ENCODE data around the gene HOXC13.

The HOXC13 gene

DNA sequence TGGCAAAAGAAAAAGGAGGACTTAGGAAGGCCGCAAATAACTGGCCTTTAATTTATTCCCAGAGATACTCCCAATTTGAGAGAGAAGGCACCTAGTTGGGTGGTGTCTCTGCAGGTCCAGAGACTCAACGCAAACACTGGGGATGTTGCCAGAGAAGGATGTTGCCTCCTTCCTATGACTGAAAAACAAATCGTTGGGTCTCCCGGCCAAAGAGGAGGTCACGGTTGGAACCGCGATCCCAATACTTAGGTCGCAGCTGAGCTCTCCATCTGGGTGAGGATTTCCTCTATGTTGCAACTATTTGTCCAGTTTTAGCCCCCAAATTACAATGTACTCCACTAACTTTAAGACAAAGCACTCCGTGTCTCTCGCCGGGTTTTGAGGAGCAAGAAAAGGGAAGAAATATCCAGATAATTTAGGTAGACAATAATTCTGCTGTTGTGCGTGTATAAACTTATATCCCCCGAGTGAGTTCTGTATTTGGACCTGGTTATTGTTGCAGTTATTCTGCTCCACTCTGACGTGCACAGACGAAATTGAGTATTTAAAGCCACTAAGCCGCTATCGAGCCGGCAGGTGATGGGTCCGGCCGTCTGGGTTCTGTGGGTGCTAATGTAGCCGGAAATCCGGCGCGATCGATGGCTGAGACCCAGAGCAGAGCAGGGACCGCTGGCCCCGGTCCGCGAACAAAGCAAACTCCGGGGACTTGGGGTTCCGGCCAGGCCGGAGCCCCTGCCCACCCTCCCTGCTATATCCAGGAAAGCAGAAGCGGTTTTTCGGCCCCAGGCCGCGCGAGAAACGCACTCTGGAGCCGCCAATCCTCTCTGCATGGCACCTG, 21.8 kb downstream of the HOXC13 start:
- Histone ChIP-seq H3K9me3 (ENCODE audit: control insufficient read depth, insufficient read depth, low read length) (no peaks in the 10 kb centered on the region), H3K4me1 (ENCODE audit: control insufficient read depth, low read length) (peaks cover 3% of the 10 kb centered on the region), H3K4me2 (ENCODE audit: low read length) (no peak overlapping the region), H3K79me2 (ENCODE audit: control insufficient read depth, low read length) (no peaks in the 10 kb centered on the region), H3K9me2 (replicated peaks; ENCODE audit: control insufficient read depth, low read length) (no peaks in the 10 kb centered on the region), H3K27ac (ENCODE audit: low read depth, low read length) (no peak overlapping the region), H3K36me3 (ENCODE audit: control insufficient read depth, low read length) (no peaks in the 10 kb centered on the region), H4K20me1 (ENCODE audit: control insufficient read depth, insufficient read depth, low read depth, low read length) (no peaks in the 10 kb centered on the region), H3K4me3 (ENCODE audit: low read length) (no peak overlapping the region), H3K27me3 (ENCODE audit: control insufficient read depth, low read length) (peaks cover 64% of the 10 kb centered on the region), H3F3A (ENCODE audit: control insufficient read depth, insufficient read depth) (no peaks in the 10 kb centered on the region)
- TF ChIP-seq EZH2phosphoT487 (IDR thresholded peaks at IDR 0.05; ENCODE audit: borderline replicate concordance, low read length) = no peak
- TF ChIP-seq, protein P1, sequence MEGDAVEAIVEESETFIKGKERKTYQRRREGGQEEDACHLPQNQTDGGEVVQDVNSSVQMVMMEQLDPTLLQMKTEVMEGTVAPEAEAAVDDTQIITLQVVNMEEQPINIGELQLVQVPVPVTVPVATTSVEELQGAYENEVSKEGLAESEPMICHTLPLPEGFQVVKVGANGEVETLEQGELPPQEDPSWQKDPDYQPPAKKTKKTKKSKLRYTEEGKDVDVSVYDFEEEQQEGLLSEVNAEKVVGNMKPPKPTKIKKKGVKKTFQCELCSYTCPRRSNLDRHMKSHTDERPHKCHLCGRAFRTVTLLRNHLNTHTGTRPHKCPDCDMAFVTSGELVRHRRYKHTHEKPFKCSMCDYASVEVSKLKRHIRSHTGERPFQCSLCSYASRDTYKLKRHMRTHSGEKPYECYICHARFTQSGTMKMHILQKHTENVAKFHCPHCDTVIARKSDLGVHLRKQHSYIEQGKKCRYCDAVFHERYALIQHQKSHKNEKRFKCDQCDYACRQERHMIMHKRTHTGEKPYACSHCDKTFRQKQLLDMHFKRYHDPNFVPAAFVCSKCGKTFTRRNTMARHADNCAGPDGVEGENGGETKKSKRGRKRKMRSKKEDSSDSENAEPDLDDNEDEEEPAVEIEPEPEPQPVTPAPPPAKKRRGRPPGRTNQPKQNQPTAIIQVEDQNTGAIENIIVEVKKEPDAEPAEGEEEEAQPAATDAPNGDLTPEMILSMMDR (IDR thresholded peaks at IDR 0.05; ENCODE audit: low read depth, low read length, poor library complexity, severe bottlenecking) = no peak

DNA sequence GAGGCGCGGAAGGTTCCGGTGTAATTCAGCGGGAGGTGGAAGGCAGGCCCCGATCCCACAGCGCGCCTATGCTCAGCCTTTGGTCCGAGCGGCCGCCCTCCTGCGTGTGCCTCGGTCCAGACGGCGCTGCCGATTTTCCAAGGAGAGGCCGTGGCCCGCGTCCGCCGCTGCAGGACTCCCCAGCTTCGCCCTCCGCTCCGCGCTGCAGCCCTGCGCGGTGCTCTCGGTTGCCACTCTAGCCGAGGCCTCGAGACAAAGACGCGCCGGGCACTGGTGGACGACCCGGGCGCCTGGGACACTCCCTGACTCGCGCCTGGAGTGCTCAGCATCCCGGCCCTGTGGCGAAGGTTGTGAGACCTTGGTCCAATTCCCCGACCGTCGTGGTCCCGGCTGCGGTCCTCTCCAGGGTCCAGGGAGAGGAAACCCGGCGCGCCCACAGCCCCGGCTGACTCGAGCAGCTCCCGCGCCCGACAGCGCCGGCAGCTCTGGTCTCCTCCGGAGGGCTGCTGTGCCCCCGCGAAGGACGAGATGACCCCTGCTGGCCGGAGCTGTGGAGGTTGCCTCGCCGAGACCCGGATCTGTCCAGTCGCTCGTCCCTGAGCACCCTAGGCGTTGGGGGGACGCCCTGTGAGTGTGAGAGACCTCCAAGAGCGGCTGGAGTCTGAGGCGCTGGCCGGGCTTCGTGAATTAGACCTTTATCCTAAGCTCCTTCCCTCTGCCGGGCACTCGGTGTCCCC, 22.6 kb downstream of the HOXC13 start:
- no peak overlapping the region for H3K4me3 ChIP-seq (ENCODE audit: low read length)
- H3K9me3 ChIP-seq (ENCODE audit: control insufficient read depth, insufficient read depth, low read length) = no peaks in the 10 kb centered on the region
- TF ChIP-seq, protein P1 (IDR thresholded peaks at IDR 0.05; ENCODE audit: low read depth, low read length, poor library complexity, severe bottlenecking) = no peak
- no peak for TF ChIP-seq EZH2phosphoT487 (IDR thresholded peaks at IDR 0.05; ENCODE audit: borderline replicate concordance, low read length)
- H3K36me3 ChIP-seq (ENCODE audit: control insufficient read depth, low read length) = no peaks in the 10 kb centered on the region
- no peaks in the 10 kb centered on the region for H3K79me2 ChIP-seq (ENCODE audit: control insufficient read depth, low read length)
- H3K27ac ChIP-seq (ENCODE audit: low read depth, low read length) = no peak overlapping the region
- no peak overlapping the region for H3K4me2 ChIP-seq (ENCODE audit: low read length)
- peaks cover 7% of the 10 kb centered on the region for H3K4me1 ChIP-seq (ENCODE audit: control insufficient read depth, low read length)
- H3K9me2 ChIP-seq (replicated peaks; ENCODE audit: control insufficient read depth, low read length) = no peaks in the 10 kb centered on the region
- no peaks in the 10 kb centered on the region for H4K20me1 ChIP-seq (ENCODE audit: control insufficient read depth, insufficient read depth, low read depth, low read length)
- peaks cover 65% of the 10 kb centered on the region for H3K27me3 ChIP-seq (ENCODE audit: control insufficient read depth, low read length)
- H3F3A ChIP-seq (ENCODE audit: control insufficient read depth, insufficient read depth) = no peaks in the 10 kb centered on the region

DNA sequence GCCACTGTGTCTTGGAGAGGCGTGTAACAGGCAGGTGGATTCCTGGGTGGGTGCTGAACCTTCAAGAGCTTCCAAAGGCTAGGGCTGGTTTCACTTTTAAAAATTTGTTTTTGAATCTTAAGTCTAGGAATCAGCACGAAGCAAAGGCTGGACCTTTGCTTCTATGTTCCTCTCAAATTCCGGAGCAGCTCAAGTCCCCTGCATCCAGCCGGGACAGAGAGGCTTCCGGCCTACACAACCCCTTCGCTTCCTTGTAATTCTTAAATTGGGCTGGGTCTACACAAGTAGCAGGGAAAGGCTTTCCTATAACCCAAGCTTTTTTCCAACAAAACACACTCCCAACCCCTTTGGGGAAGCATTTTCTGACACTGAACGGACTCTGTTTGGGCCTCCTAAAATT, 24.4 kb downstream of the HOXC13 start:
- Histone ChIP-seq H3K4me3 (ENCODE audit: low read length) (no peak overlapping the region), H3K79me2 (ENCODE audit: control insufficient read depth, low read length) (no peaks in the 10 kb centered on the region), H3K4me1 (ENCODE audit: control insufficient read depth, low read length) (peaks cover 7% of the 10 kb centered on the region), H3K4me2 (ENCODE audit: low read length) (no peak overlapping the region), H3F3A (ENCODE audit: control insufficient read depth, insufficient read depth) (no peaks in the 10 kb centered on the region), H4K20me1 (ENCODE audit: control insufficient read depth, insufficient read depth, low read depth, low read length) (no peaks in the 10 kb centered on the region), H3K27me3 (ENCODE audit: control insufficient read depth, low read length) (peaks cover 65% of the 10 kb centered on the region), H3K27ac (ENCODE audit: low read depth, low read length) (no peak overlapping the region), H3K9me2 (replicated peaks; ENCODE audit: control insufficient read depth, low read length) (no peaks in the 10 kb centered on the region), H3K36me3 (ENCODE audit: control insufficient read depth, low read length) (no peaks in the 10 kb centered on the region), H3K9me3 (ENCODE audit: control insufficient read depth, insufficient read depth, low read length) (no peaks in the 10 kb centered on the region)
- TF ChIP-seq, protein P1 (IDR thresholded peaks at IDR 0.05; ENCODE audit: low read depth, low read length, poor library complexity, severe bottlenecking) = no peak
- no peak for TF ChIP-seq EZH2phosphoT487 (IDR thresholded peaks at IDR 0.05; ENCODE audit: borderline replicate concordance, low read length)

Measured in DOHH2 (cell line).